Activated T-helper 1 cell treated with anti-CD3 and anti-CD28 coated beads, Interleukin-12 subunit alpha, Interleukin-12 subunit beta, Interleukin-2, Interleukin-4 antibody, amounts not matched to agents 30 ng/mL and 10 ng/mL and 1 ng/mL, durations not matched to agents 14 hours and 24 hours and 36 hours (primary cell): ENCODE data around the gene ARHGEF28. TPM values are rescaled to one million over a fixed set of nuclear protein-coding genes. Genes with fewer than 3 reads are reported as not detected.

ENCODE experiments used
- DNase-seq: peaks from one replicate; pipeline ENCODE4 v3.0.0; 2021; ENCODE audit warnings: low spot score
- H3K27ac Mint-ChIP-seq: one replicate; pipeline ENCODE4 v1.8.0; 2021; ENCODE audit warnings: mild to moderate bottlenecking, mixed read lengths
- H3K27me3 Mint-ChIP-seq: one replicate; pipeline ENCODE4 v1.8.0; 2022; ENCODE audit warnings: mild to moderate bottlenecking, moderate library complexity, mixed read lengths; ENCODE audit not compliant: insufficient read depth
- H3K36me3 Mint-ChIP-seq: one replicate; pipeline ENCODE4 v1.8.0; 2021; ENCODE audit warnings: low read depth, mixed read lengths
- H3K4me1 Mint-ChIP-seq: one replicate; pipeline ENCODE4 v1.8.0; 2021; ENCODE audit warnings: low read depth, mixed read lengths
- H3K4me3 Mint-ChIP-seq: one replicate; pipeline ENCODE4 v1.8.0; 2021; ENCODE audit warnings: mild to moderate bottlenecking, moderate library complexity, mixed read lengths
- H3K9me3 Mint-ChIP-seq: one replicate; pipeline ENCODE4 v1.8.0; 2021; ENCODE audit warnings: mixed read lengths
- intact Hi-C: fragments of 100-400 bp; cut with micrococcal nuclease; formaldehyde crosslinking; loops from one replicate; pipeline ENCODE4 v1.15.1; 2024
- total RNA-seq: library from RNA; stranded (reverse); gene quantifications from 2 replicates; pipeline ENCODE4 v1.2.3, GENCODE V29; 2022

The ARHGEF28 gene
- total RNA-seq, 1 donor from 2014 or later: 0.03 TPM

DNA sequence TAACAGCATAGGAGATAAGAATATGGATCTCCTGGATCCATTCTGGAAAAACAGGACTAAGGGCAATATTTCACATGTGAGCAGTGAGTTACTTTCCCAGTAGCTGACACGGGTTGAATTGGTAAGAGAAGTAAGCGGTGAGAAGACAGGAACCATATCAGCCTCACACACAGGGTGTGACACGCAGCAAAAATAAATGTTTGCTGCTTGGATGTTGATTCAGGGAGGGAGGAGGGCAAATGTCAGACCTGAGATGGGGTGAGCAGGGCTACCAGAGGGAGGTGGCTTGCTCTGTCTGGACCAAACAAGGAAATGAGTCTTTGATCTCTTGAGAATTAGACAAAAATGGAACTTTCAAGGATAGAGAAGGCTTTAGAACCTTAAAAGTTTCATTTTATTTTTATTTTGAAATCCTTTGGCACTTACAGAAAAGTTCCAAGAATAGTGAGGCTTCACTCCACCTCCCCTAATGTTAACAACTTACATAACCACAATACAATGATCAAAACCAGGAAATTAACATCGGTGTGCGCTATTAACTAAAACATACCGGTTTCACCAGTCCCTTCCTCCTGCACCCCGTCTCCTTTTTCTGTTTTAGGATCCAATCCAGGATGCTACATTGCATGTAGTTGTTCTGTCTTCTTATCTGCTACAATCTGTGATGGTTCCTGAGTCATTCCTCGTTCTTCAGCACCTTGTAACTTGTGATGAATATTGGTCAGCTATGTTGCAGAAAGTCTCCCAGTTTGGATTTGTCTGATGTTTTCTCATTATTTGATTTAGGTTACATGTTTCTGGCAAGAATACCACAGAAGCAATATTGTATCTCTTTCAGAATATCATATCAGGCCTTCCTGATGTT lies 20.5 kb upstream of the ARHGEF28 start:
- H3K4me1 Mint-ChIP-seq: no peaks in the 10 kb centered on the region

DNA sequence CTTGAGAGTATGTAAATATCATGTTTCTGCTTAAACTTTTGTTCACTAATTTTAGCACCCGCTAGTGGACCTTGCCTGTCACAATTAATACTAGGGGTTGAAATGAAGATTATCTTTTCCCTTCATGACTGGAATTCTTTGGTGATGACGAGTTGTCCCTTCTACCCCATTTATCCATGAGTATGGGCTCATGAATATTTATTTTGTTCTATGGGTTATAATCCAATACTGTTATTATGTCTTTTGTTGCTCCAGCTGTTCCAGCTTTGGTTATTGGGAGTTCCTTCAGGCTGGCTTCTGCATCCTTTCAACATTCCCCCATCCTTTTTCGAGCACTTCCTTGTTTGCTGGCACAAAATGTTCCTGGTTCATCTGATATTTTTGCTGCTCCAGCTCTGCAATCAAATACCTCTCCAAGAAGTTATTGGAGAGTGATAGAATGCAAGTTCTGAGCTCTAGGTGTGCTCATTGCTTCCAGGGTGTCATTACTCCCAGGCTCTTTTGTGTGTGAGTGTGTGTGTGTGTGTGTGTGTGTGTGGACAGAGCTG lies 19.7 kb upstream of the ARHGEF28 start:
- Mint-ChIP-seq H3K4me3 (no peak overlapping the region), H3K27ac (no peak overlapping the region), H3K27me3 (peaks cover 11% of the 10 kb centered on the region), H3K4me1 (no peaks in the 10 kb centered on the region), H3K9me3 (peaks cover 4% of the 10 kb centered on the region), H3K36me3 (no peaks in the 10 kb centered on the region)
- DNase-seq: no peak
- intact Hi-C loops: no loop called here

More for the DNA sequence above, 20.5 kb upstream of the ARHGEF28 start:
- intact Hi-C loops: no loop called here
- Mint-ChIP-seq H3K27ac (no peak overlapping the region), H3K9me3 (peaks cover 4% of the 10 kb centered on the region), H3K27me3 (peaks cover 15% of the 10 kb centered on the region), H3K36me3 (no peaks in the 10 kb centered on the region), H3K4me3 (no peak overlapping the region)
- DNase-seq: no peak

DNA sequence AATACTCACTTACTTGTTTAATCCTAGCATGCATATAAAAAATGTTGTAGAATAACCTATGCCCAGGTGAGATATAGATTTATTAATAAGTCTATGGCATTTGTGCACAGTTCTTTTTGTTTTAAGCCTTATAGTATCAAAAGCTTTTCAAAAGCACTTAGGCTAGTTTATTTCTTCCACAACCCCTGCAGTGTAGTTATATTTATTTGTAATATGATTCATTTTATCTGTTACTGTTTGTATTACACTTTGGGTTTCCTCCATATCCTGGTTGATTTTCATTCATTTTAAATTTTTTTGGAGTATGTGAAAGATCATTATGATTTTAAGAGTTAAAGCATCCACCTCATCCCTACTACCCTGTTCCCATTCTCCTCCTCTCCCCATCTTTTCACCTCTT lies 18.8 kb upstream of the ARHGEF28 start:
- H3K36me3 Mint-ChIP-seq: no peaks in the 10 kb centered on the region
- no peak overlapping the region for H3K27ac Mint-ChIP-seq
- no peaks in the 10 kb centered on the region for H3K4me1 Mint-ChIP-seq
- no peaks in the 10 kb centered on the region for H3K9me3 Mint-ChIP-seq
- DNase-seq: no peak
- intact Hi-C loops: no loop called here
- no peak overlapping the region for H3K4me3 Mint-ChIP-seq
- peaks cover 6% of the 10 kb centered on the region for H3K27me3 Mint-ChIP-seq

DNA sequence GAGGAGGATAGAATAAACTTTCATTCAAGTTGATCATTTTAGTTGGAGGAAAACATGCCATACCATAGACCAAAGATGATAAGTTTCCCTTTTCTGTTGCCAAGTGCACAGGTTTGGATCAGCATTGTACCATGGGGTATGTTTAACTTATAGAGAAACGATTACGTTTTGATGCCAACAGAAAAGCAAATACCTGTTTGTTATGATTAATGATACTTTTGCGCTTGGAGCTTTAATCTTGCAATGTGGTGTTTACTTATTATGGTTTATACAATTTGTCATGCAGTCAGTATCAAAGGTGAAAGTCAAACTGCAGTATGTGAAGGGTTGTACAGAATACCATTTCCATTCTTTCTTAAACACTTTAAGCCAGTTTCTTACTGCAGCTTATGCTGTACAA lies 13.2 kb upstream of the ARHGEF28 start:
- intact Hi-C loops: no loop called here
- Mint-ChIP-seq H3K27me3 (peaks cover 11% of the 10 kb centered on the region), H3K4me1 (no peaks in the 10 kb centered on the region), H3K9me3 (no peaks in the 10 kb centered on the region), H3K27ac (no peak overlapping the region), H3K36me3 (no peaks in the 10 kb centered on the region), H3K4me3 (no peak overlapping the region)
- DNase-seq: no peak

DNA sequence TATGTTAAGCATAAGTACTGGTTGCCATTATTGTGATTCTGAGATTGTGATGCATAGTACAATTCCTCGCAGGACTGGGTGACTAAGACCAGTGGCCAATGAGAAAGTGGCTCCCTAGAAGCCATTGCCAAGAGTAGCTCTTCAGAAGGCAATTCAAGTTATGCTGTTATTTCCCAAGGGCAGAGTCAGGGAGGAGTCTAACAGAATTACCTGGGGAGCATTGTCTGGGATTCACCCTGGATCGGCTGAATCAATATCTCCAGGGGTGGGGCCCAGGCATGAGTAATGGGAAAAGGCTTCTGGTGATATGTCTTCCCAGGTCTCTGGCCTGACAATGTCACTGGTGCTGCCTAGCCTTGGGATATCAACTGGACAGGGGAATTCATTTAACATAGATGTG lies 10.9 kb upstream of the ARHGEF28 start:
- Mint-ChIP-seq H3K4me3 (no peak overlapping the region), H3K4me1 (no peaks in the 10 kb centered on the region), H3K9me3 (no peaks in the 10 kb centered on the region), H3K27me3 (peaks cover 14% of the 10 kb centered on the region), H3K27ac (no peak overlapping the region), H3K36me3 (no peaks in the 10 kb centered on the region)
- intact Hi-C loops: no loop called here
- DNase-seq: no peak

DNA sequence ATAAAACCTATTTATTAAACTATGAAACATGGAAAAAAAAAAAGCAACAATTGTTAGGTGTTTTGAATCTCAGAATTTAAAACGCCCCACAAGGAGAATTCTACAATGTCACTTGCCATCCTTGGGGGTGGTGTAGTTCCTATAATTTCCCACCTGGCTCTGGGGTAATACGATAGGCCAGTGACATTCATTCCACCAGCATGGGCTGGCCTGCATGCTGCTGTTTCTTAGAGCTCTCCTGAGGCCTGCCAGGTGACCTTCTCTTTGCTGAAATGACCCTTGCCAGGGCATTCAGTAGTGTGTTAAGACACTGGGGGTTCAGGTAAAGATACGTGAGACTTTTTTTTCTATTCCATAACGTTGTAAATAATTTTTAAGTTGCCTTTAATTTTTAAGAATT lies 10.0 kb upstream of the ARHGEF28 start:
- Mint-ChIP-seq H3K4me1 (no peaks in the 10 kb centered on the region), H3K27ac (no peak overlapping the region), H3K27me3 (peaks cover 20% of the 10 kb centered on the region), H3K9me3 (no peaks in the 10 kb centered on the region), H3K4me3 (no peak overlapping the region), H3K36me3 (no peaks in the 10 kb centered on the region)
- no peak for DNase-seq
- intact Hi-C loops: no loop called here

DNA sequence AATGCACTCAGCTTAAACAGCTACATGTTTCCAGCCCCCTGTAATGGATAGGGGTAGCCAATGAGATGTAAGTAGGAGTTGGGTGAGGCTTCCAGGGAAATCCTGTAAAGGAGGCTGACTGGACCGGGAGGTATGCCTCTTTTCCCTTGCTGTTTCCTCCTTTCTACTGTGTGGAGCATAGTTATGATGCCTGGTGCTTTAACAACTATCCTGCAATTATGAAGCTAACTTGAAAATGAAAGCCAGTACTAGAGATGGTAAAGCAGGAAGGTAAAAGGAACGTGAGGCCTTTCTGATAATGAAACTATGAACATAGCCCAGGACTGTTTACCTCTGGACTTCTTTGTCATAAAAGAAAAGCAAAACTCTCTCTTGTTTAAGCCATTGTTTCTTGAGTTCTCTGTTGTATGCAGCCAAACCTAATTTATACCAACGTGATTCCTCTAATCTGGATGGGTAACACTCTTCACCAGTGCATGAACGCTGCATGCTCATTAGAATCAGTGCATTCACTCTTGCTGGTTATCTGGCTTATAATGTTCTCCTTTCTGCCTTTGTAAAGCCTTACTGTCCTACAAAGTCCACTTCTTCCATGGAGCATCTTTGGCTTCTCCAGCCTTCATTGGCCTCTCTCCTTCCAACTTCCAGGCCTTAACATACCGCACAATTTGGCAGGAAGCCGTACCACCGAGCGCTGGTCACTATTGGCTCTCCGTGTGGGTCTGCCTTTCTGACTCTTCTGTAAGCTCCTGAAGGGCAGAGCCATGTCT lies 8.3 kb upstream of the ARHGEF28 start:
- DNase-seq: no peak
- Mint-ChIP-seq H3K4me3 (no peak overlapping the region), H3K4me1 (no peaks in the 10 kb centered on the region), H3K36me3 (no peaks in the 10 kb centered on the region), H3K27ac (no peak overlapping the region), H3K27me3 (peaks cover 22% of the 10 kb centered on the region), H3K9me3 (no peaks in the 10 kb centered on the region)
- intact Hi-C loops: no loop called here

DNA sequence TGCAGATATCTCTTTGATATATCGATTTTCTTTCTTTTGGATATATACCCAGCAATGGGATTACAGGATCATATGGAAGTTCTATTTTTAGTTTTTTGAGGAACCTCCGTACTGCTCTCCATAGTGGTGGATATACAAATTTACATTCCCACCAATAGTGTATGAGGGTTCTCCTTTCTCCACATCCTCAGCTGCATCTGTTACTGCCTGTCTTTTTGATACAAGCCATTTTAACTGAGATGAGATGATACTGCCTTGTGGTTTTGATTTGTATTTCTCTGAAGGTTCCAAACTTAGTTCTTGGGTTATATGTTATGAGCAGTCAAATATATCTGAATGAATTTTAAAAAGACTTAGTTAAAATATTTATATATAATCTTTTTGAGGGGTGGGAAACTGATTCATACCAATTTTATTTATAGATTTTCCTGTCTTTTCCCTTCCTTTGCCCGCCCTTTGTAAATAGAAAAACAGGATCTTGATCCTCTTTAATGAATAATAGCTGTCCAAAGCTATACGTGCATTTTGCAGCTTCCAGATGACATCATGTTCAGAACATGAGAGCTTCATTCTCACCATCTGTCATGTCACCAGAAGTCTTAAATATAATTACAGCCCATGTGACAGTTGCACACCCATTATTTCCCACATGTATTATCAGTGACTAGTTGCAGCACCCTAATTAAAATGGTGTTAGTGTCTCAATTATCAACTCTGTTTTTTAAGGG lies 6.2 kb upstream of the ARHGEF28 start:
- Mint-ChIP-seq H3K27ac (no peak overlapping the region), H3K27me3 (peaks cover 33% of the 10 kb centered on the region), H3K36me3 (no peaks in the 10 kb centered on the region), H3K9me3 (no peaks in the 10 kb centered on the region), H3K4me3 (no peak overlapping the region), H3K4me1 (no peaks in the 10 kb centered on the region)
- no peak for DNase-seq
- intact Hi-C loops: no loop called here

DNA sequence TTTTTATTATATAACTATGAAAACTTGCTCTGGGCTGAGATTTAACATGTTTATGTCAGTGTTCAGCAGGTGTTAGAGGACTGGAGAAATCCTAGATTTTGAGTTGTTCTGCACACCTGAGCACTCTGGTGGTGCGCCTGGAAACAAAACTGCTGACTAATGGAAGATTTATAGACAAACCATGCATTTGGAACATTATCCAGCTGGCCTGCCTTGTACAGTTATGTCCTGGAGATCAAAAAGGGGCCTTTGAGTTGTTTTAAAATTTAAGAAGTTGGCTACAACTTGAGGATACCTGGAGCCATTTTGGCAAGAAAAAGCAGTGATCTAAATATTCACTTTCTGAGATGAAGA lies 5.7 kb upstream of the ARHGEF28 start:
- intact Hi-C loops: no loop called here
- Mint-ChIP-seq H3K27me3 (peaks cover 37% of the 10 kb centered on the region), H3K9me3 (no peaks in the 10 kb centered on the region), H3K4me1 (no peaks in the 10 kb centered on the region), H3K36me3 (no peaks in the 10 kb centered on the region), H3K27ac (no peak overlapping the region), H3K4me3 (no peak overlapping the region)
- no peak for DNase-seq

DNA sequence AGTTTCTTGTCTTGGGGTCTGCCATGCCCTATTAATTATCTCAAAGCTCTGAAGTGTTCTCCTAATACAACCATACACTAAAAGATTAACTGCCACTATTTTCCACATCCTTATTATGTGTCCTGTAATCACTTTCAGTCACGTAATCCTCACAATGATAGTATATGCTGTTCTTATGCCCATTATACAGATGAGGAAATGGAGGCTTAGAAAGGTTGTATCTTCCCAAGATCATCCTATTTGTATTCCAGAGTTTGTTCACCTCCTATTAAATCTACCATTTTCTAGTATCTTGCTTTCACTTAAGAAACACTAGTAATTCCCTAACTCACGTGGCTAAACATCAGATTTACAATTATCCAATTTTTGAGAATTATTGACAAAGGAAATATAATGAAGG lies 2.9 kb upstream of the ARHGEF28 start:
- H3K27me3 Mint-ChIP-seq: peaks cover 50% of the 10 kb centered on the region
- no peaks in the 10 kb centered on the region for H3K4me1 Mint-ChIP-seq
- no peaks in the 10 kb centered on the region for H3K9me3 Mint-ChIP-seq
- DNase-seq: no peak
- H3K27ac Mint-ChIP-seq: no peak overlapping the region
- intact Hi-C loops: no loop called here
- H3K4me3 Mint-ChIP-seq: no peak overlapping the region
- no peaks in the 10 kb centered on the region for H3K36me3 Mint-ChIP-seq

DNA sequence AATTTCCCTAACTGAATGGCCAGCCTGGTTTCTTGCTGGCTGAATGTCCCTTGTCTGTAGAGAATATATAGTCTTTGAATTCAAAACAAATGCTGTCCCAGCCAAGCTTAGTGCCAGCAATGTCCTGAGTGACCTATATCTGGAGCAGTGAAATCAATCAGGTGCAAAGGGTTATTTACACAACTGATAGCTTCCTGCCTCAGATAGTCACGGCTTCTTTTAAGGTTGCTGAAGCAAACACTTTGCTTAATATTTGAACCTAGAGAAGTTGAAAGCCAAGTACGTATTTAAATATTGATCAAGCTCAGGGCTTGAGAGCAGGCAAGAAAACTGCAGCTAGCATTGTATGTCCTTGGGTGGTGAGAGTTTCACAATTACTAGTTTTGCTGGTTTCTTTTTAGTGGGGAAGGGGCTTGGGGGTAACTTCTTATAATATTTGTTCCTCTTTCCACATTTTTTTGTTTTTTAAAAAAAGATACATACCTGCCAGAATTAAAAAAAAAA lies 2.0 kb upstream of the ARHGEF28 start:
- no peaks in the 10 kb centered on the region for H3K4me1 Mint-ChIP-seq
- H3K9me3 Mint-ChIP-seq: no peaks in the 10 kb centered on the region
- no peaks in the 10 kb centered on the region for H3K36me3 Mint-ChIP-seq
- no peak for DNase-seq
- H3K27ac Mint-ChIP-seq: no peak overlapping the region
- intact Hi-C loops: no loop called here
- H3K27me3 Mint-ChIP-seq: peaks cover 57% of the 10 kb centered on the region
- H3K4me3 Mint-ChIP-seq: no peak overlapping the region

DNA sequence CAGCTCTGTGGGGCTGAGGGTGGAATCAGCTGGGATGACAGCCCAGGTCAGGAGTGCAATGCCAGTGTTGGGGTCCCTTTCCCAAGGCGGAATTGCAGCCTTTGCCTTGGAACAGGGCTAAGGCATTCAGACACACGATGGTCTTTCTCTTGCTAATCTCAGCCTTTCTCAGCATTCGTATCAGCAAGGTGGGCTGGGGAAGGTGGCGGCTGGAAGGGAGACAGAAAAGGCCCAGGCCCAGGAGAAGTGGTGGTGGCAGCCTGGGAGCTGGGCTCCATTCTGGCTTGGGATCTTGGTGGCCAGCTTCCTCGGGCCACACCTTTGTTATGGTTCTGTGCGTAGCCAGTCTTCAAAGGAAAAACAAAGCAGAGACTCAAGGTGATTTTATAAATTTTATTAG lies 1.1 kb upstream of the ARHGEF28 start:
- H3K9me3 Mint-ChIP-seq: no peaks in the 10 kb centered on the region
- H3K36me3 Mint-ChIP-seq: no peaks in the 10 kb centered on the region
- no peaks in the 10 kb centered on the region for H3K4me1 Mint-ChIP-seq
- H3K27me3 Mint-ChIP-seq: peaks cover 56% of the 10 kb centered on the region
- H3K4me3 Mint-ChIP-seq: no peak overlapping the region
- no peak for DNase-seq
- intact Hi-C loops: no loop called here
- no peak overlapping the region for H3K27ac Mint-ChIP-seq
